Measurements from ENCODE around the gene PPFIBP2.

The PPFIBP2 gene

DNA sequence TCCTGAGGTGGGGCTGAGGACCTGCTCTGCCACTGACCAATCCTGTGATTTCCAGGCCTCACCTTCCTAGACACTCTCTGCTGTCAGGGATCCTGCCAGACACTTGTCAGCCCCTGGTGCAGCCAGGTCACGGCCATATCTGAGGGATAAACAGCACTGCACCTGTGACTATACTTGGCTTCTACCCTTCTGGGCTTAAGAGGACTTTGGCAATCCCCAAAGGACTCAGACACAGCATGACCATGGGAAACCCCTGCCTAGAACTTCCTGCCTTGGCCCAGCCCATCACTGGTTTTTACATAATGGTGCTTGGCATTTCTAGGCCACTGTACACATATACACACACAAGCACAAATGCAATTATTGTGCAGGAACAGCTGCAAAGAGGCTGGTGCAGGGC, 40.1 kb upstream of the PPFIBP2 start:
- TF ChIP-seq, protein P1, sequence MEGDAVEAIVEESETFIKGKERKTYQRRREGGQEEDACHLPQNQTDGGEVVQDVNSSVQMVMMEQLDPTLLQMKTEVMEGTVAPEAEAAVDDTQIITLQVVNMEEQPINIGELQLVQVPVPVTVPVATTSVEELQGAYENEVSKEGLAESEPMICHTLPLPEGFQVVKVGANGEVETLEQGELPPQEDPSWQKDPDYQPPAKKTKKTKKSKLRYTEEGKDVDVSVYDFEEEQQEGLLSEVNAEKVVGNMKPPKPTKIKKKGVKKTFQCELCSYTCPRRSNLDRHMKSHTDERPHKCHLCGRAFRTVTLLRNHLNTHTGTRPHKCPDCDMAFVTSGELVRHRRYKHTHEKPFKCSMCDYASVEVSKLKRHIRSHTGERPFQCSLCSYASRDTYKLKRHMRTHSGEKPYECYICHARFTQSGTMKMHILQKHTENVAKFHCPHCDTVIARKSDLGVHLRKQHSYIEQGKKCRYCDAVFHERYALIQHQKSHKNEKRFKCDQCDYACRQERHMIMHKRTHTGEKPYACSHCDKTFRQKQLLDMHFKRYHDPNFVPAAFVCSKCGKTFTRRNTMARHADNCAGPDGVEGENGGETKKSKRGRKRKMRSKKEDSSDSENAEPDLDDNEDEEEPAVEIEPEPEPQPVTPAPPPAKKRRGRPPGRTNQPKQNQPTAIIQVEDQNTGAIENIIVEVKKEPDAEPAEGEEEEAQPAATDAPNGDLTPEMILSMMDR (IDR thresholded peaks at IDR 0.05) = no peak
- H3K36me3 ChIP-seq (ENCODE audit: control insufficient read depth, insufficient read depth, low read length) = no peaks in the 10 kb centered on the region
- H3K9me3 ChIP-seq (ENCODE audit: control insufficient read depth, low read length) = no peaks in the 10 kb centered on the region
- no peak overlapping the region for H3K4me2 ChIP-seq (ENCODE audit: low read length)
- H3K27me3 ChIP-seq (ENCODE audit: control insufficient read depth, insufficient read depth, low read length) = no peaks in the 10 kb centered on the region
- H3K79me2 ChIP-seq = no peaks in the 10 kb centered on the region
- no peaks in the 10 kb centered on the region for H3K4me1 ChIP-seq
- H3K4me3 ChIP-seq (ENCODE audit: low read depth, low read length) = no peak overlapping the region
- no peak overlapping the region for H3K9ac ChIP-seq
- no peak overlapping the region for H3K27ac ChIP-seq
- H2AFZ ChIP-seq = no peak overlapping the region

DNA sequence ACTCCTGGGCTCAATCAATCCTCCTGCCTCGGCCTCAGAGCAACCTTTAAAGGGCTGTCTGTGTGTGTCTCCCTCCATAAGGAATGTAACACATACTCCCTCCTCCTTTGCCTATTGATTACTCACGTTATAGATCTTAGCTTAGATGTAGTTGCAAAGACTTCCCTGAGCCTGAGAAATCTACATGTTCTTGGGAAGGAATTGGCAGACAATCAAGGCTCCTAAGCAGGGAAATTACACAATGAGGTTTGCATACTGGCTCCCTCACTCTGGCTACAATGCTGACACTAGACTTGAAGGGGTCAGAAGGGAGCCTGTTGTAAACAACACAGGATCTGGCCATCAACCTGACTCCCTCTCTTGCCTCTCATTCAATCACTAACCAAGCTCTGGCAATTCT, 33.7 kb upstream of the PPFIBP2 start:
- no peak overlapping the region for H2AFZ ChIP-seq
- H3K4me3 ChIP-seq (ENCODE audit: low read depth, low read length) = no peak overlapping the region
- H3K36me3 ChIP-seq (ENCODE audit: control insufficient read depth, insufficient read depth, low read length) = no peaks in the 10 kb centered on the region
- no peak overlapping the region for H3K27ac ChIP-seq
- H3K4me2 ChIP-seq (ENCODE audit: low read length) = no peak overlapping the region
- no peak overlapping the region for H3K9ac ChIP-seq
- no peaks in the 10 kb centered on the region for H3K79me2 ChIP-seq
- no peaks in the 10 kb centered on the region for H3K9me3 ChIP-seq (ENCODE audit: control insufficient read depth, low read length)
- no peaks in the 10 kb centered on the region for H3K4me1 ChIP-seq
- TF ChIP-seq, protein P1 (IDR thresholded peaks at IDR 0.05) = no peak
- H3K27me3 ChIP-seq (ENCODE audit: control insufficient read depth, insufficient read depth, low read length) = no peaks in the 10 kb centered on the region

DNA sequence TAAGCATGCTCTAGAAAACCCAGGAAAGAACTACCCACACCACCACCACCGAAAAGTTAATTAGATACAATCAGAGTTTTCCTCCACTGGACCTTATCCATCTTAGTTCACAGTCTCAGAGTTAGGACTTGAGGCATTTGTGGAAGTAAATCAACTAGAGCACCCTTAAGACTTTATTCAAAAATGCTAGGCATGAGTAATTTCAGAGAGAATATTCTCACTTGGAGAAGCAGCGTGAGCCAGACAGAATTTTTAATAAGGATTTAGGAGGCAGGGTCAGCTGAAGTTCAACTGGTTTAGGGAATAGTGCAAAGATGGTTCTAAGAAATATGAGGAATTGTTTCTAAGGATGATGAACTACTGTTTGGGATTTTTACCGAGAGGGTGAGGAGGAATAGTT, 29.7 kb upstream of the PPFIBP2 start:
- Histone ChIP-seq H3K9me3 (ENCODE audit: control insufficient read depth, low read length) (no peaks in the 10 kb centered on the region), H3K27me3 (ENCODE audit: control insufficient read depth, insufficient read depth, low read length) (no peaks in the 10 kb centered on the region), H3K79me2 (no peaks in the 10 kb centered on the region), H3K36me3 (ENCODE audit: control insufficient read depth, insufficient read depth, low read length) (no peaks in the 10 kb centered on the region), H2AFZ (no peak overlapping the region), H3K4me2 (ENCODE audit: low read length) (no peak overlapping the region), H3K4me1 (no peaks in the 10 kb centered on the region), H3K27ac (no peak overlapping the region), H3K9ac (no peak overlapping the region), H3K4me3 (ENCODE audit: low read depth, low read length) (no peak overlapping the region)
- TF ChIP-seq, protein P1 (IDR thresholded peaks at IDR 0.05) = no peak

DNA sequence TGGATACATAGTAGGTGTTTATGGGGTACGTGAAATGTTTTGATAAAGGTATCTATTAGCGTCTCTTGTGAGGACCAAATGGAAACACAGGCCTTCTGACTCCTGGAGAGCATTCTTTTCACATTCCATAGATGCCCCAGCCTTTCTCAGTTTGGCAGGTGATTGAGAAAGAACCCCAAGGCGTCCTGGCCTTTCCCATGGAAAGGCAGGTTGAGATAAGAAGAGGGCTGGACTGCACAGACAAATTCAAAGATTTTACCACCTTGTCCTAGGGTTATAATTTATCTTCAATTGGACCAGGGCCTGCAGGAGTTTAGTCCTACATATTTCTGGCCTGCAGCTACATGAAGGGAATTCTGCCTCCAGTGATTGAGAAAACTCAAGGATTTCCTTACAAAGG, 29.2 kb upstream of the PPFIBP2 start:
- no peak overlapping the region for H3K27ac ChIP-seq
- no peak overlapping the region for H3K9ac ChIP-seq
- TF ChIP-seq, protein P1 (IDR thresholded peaks at IDR 0.05) = no peak
- no peaks in the 10 kb centered on the region for H3K36me3 ChIP-seq (ENCODE audit: control insufficient read depth, insufficient read depth, low read length)
- no peak overlapping the region for H3K4me2 ChIP-seq (ENCODE audit: low read length)
- no peaks in the 10 kb centered on the region for H3K4me1 ChIP-seq
- no peaks in the 10 kb centered on the region for H3K27me3 ChIP-seq (ENCODE audit: control insufficient read depth, insufficient read depth, low read length)
- no peak overlapping the region for H3K4me3 ChIP-seq (ENCODE audit: low read depth, low read length)
- H3K9me3 ChIP-seq (ENCODE audit: control insufficient read depth, low read length) = no peaks in the 10 kb centered on the region
- H2AFZ ChIP-seq = no peak overlapping the region
- H3K79me2 ChIP-seq = no peaks in the 10 kb centered on the region

DNA sequence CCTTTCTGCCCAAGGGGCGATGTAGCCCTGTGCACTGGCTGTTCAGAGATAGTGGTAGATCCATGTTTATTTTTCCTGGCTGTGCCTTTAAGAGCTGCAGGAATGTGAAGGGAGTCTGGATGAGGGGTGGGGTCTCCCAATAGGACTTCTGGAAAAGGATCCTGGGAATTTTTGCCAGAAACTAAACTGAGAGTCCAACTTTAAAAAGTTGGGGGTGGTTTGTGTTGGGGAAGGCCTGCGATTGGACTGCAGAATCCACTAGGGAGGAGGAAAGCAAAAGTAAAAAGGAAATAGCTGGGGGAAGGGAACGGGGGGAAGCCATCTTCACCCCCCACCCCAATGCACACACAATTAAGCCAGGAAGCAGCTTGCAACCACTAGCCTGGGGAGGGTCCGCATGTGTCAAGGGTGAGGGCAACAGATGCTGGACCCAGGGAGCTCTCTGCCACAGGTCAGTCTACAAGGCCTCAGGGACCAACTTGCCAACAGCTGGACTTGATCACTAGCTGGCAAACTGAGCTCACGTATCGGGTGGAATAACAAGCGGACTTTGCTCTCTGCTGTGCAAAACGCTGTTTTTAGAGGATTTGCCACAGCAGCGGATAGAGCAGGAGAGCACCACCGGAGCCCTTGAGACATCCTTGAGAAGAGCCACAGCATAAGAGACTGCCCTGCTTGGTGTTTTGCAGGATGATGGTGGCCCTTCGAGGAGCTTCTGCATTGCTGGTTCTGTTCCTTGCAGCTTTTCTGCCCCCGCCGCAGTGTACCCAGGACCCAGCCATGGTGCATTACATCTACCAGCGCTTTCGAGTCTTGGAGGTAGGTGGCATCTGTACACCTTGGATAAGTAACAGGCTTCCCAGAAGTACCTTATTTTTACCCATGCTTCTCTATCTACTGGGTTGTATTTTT, 28.4 kb upstream of the PPFIBP2 start, which contains the start of gene OLFML1:
Gene OLFML1 (plus strand): TSS at position 321 of the 912 bp plus-strand sequence. CDS start 370 bp downstream, at position 691.
- Histone ChIP-seq H3K9me3 (ENCODE audit: control insufficient read depth, low read length) (no peaks in the 10 kb centered on the region), H3K27ac (no peak within 1 kb of the TSS), H3K36me3 (ENCODE audit: control insufficient read depth, insufficient read depth, low read length) (no peaks in the 10 kb centered on the region), H3K27me3 (ENCODE audit: control insufficient read depth, insufficient read depth, low read length) (no peaks in the 10 kb centered on the region), H3K9ac (no peak within 1 kb of the TSS), H3K4me2 (ENCODE audit: low read length) (no peak within 1 kb of the TSS), H3K4me1 (no peaks in the 10 kb centered on the region), H2AFZ (no peak within 1 kb of the TSS), H3K79me2 (no peaks in the 10 kb centered on the region), H3K4me3 (ENCODE audit: low read depth, low read length) (no peak within 1 kb of the TSS)
- TF ChIP-seq, protein P1 (IDR thresholded peaks at IDR 0.05) = no peak
